ENCODE data around the gene STK32B.

DNA sequence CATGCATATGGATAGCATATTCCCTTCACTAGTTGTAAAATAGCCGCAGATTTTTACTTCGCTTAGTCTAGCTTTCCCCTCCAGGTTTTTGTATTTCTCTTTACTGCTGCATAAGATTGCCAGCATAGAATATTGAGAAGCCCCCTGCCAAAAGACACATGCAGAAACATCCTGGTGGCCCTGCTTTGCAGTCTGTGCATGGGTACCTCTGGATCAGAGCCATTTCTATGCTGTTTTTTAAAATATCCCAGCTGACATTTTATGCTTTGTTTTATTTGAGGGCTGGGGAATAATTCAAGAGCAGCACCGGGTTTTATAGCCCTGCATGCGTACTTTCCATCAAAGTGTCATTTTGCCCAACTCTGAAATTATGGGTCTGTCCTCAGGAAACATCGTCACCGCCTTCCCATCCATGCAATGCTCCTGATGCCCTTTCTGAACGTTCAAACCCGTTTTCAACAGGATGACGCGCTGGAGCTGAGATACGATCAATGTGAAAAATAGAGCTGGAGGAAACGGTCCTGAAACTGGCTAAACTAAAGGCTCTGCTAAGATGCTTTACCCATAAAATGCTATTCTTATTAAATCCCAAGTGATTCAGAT, 342.7 kb downstream of the STK32B start:
- no peak for TF ChIP-seq ASH1L (IDR thresholded peaks at IDR 0.05; ENCODE audit: borderline replicate concordance, low read depth, partially characterized antibody)
- TF ChIP-seq RBM22 (IDR thresholded peaks at IDR 0.05; ENCODE audit: low read depth, low read length, poor library complexity, severe bottlenecking): no peak
- TF ChIP-seq ZNF311 (CRISPR knock-in tag; IDR thresholded peaks at IDR 0.05): no peak
- TF ChIP-seq CHD4 (IDR thresholded peaks at IDR 0.05; ENCODE audit: insufficient read depth, insufficient replicate concordance, low read depth, low read length, poor library complexity, severe bottlenecking): no peak
- TF ChIP-seq, protein P1, sequence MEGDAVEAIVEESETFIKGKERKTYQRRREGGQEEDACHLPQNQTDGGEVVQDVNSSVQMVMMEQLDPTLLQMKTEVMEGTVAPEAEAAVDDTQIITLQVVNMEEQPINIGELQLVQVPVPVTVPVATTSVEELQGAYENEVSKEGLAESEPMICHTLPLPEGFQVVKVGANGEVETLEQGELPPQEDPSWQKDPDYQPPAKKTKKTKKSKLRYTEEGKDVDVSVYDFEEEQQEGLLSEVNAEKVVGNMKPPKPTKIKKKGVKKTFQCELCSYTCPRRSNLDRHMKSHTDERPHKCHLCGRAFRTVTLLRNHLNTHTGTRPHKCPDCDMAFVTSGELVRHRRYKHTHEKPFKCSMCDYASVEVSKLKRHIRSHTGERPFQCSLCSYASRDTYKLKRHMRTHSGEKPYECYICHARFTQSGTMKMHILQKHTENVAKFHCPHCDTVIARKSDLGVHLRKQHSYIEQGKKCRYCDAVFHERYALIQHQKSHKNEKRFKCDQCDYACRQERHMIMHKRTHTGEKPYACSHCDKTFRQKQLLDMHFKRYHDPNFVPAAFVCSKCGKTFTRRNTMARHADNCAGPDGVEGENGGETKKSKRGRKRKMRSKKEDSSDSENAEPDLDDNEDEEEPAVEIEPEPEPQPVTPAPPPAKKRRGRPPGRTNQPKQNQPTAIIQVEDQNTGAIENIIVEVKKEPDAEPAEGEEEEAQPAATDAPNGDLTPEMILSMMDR (IDR thresholded peaks at IDR 0.05 in 2 of 3, conservative IDR thresholded peaks at IDR 0.05 in 1 of 3; ENCODE audit: insufficient read depth in 2 of 3, low read depth in 1 of 3, low read length in 3 of 3): no peak
